Activated T-cell treated with anti-CD3 and anti-CD28 coated beads for 48 hours (primary cell): ENCODE measurements around the gene PDE8A.
A peak's percentile ranks its signal among the peaks of the same experiment; 100 is the strongest.

ENCODE experiments used
- DNase-seq: peaks from one replicate; pipeline ENCODE4 v3.0.0-alpha.2; 2020; ENCODE audit warnings: low read depth

Gene PDE8A, protein sequence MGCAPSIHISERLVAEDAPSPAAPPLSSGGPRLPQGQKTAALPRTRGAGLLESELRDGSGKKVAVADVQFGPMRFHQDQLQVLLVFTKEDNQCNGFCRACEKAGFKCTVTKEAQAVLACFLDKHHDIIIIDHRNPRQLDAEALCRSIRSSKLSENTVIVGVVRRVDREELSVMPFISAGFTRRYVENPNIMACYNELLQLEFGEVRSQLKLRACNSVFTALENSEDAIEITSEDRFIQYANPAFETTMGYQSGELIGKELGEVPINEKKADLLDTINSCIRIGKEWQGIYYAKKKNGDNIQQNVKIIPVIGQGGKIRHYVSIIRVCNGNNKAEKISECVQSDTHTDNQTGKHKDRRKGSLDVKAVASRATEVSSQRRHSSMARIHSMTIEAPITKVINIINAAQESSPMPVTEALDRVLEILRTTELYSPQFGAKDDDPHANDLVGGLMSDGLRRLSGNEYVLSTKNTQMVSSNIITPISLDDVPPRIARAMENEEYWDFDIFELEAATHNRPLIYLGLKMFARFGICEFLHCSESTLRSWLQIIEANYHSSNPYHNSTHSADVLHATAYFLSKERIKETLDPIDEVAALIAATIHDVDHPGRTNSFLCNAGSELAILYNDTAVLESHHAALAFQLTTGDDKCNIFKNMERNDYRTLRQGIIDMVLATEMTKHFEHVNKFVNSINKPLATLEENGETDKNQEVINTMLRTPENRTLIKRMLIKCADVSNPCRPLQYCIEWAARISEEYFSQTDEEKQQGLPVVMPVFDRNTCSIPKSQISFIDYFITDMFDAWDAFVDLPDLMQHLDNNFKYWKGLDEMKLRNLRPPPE

DNA sequence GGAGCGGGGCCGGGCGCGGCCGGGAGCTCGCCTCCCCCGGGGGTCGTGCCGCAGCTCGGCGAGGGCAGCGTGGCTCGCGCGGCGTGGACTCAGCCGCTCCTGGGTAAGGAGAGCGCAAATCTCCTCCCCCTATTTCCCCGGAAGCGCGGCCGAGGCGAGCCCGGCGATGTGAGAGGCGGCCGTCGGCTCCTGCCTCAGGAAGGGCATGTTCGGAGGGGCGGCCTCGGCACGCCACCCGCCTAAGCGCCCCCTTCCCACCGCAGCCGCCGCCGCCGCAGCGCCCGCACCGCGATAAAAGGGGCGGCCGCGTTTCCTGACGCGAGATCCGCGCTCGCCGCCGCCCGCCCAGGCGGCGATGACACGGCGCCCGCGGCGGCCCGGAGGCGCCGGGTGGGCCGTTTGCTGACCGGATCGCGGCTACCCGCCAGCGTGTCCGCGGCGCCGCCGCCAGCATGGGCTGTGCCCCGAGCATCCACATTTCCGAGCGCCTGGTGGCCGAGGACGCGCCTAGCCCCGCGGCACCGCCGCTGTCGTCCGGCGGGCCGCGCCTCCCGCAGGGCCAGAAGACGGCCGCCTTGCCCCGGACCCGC lies at the start of gene PDE8A:
Gene PDE8A, plus strand, starts transcription at position 146 of the 590 bp plus-strand sequence. Its CDS starts 307 bp downstream, at position 453.
- peak; percentile 56 for DNase-seq

DNA sequence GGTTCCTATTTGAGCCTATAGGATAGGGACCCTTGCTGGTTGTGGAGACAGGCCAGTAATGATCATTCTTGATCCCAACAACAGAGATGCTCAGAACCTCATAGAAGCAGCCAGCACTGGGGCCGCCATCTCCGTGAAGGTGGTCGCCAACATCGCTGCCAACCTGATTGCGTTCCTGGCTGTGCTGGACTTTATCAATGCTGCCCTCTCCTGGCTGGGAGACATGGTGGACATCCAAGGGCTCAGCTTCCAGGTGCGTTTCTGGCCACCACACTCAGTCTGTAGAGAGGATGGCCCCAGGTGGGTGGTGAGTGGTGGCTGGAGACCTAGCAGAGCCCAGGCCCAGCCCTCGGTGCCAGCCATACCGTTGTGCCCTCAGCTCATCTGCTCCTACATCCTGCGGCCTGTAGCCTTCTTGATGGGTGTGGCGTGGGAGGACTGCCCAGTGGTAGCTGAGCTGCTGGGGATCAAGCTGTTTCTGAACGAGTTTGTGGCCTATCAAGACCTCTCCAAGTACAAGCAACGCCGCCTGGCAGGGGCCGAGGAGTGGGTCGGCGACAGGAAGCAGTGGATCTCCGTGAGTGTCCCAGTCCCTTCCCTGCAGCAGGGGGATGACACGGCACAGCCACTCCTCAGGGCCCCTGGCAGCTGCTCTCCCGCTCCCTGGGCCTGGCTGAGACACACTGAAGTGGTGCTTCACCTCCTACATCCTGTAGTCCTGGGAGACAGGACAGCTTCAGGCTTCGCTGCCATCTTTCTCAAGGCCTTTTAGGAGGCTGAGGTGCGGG lies 46.5 kb upstream of the PDE8A start:
- DNase-seq, result no peak

DNA sequence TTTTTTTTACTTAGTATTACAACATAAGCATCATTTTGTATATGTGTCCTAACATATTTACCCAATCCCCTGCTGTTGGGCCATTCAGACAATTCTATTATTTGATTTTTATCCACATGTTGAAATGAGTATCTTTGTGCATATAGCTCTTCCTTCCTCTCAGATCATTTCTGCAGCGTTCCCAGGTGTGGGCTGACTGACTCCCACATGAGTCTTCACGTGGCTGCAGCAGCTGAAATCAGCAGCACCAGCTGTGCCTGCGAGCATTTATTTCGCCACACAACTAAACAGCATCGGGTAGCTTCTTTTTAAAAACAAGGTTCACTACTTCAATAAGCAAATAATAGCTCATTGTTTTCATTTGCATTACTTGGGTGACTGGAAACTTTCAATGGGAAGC lies 44.5 kb upstream of the PDE8A start:
- no peak for DNase-seq

DNA sequence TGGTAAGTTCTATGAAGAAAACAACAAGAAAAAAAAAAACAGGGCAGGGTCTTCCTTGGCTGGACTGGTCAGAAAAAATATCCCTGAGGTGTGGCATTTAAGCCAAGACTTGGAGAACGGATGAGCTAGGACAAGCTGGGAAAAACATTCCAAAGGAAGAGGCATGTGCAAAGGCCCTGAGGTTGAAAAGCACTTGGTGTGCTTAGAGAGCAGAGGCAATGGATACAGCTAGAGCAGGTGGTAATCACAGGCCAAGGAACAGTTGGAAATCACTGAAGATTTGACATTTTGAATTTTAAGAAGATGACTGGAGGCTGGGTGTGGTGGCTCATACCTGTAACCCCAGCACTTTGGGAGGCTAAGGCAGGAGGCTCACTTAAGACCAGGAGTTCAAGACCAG lies 42.9 kb upstream of the PDE8A start:
- no peak for DNase-seq

DNA sequence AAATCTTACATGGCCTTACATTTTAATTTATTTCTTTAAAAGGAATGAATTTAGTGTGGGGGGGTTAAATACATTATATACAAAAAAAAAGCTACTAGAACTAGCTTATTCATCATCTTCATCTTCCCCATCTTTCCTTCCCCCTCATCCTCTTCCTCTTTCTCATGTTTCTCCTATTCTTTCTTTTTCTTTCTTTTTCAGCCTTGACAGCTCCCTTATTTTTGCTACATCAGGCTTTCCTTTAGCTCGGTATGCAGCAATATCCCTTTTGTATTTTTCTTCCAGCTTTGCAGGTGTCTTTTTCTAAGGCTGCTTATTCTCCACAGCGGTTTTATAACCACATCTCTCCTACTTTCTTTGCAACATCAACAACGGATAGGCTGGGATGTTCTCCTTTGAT lies 41.3 kb upstream of the PDE8A start:
- no peak for DNase-seq

DNA sequence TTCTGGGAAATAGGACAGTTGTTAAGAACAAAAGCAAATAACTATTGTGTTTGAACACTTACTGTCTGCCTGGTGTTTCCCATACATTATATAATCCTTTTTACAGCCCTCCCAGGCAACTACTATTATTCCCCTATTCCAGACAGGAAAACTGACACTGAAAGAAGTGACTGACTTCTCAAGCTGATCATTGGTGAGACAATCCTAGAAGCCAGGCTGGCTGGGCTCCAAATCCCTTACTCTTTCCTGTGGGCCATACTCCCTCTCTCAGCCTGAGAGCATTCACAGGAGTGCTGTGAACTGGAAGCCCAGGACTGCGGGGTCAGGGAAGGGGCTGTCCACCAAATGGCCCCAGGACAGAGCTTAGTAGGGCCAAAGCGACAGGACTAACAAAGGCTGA lies 39.2 kb upstream of the PDE8A start:
- DNase-seq, result no peak

DNA sequence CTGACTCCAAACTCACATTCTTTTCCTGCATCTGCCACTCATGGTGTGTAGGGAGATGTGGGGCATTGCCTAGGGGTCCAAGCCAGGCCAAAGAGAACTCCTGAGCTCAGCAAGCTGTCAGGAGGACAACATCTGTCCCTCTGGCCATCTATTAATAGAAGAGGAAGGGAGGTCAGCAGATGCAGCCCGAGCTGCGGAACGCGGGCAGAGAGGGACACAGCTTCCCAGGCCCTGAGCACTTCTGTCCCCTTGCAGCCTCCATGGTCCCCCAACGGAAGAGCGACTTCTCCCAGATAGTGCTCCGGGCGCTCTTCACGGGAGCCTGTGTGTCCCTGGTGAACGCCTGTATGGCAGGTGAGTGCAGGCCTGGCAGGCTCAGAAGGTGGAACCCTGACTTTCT lies 37.3 kb upstream of the PDE8A start:
- no peak for DNase-seq

DNA sequence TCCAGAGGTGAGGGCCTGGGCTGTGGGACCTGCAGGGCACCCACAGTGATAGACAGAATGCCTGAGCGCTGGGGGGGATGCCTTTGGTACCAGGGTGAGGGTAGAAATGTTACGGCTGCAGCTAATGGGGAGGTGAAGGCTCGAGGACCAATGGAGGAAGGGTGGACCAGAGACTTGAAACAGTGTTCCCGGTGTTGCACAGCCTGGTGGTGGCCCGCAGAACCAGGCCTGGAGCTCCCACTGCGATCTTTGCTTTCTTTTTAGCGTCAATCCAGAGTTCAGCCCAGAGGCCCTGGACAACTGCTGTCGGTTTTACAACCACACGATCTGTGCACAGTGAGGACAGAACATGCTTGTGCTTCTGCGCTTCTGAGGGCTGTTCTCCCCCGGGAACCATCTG lies 36.8 kb upstream of the PDE8A start:
- no peak for DNase-seq

DNA sequence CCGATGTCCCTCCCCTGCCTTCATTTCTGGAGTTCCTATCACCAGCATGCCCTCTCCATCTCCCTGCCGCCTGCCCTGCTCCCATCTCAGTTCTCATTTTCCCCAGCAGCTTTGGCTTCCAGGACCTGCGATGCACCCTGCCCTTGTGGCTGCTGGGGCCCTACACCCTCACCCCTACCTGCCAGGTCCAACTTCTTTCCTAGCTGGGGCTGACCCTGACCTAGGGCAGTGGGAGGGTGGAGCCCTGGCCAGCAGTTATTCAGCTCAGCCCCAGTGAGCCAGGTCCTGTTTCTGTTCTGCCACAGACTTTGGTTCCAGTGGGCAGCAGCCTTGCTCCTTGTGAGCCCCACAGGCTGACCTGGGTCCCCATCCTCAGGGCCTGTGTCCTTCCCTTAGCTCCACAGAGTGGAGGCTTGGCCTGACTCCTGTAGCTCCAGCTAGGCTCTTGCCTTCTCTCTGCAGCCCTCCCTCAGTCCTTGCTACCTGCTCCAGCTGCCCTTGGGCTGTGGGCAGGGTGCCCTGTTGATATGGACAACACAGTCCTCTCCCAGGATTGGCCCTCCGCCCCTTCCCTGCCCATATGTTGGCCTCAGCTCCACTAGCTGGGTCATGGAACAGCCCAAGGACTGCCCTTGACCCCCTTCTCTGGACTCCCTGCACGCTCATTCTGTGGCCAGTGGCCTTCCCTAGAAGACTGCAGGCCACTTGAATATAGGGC lies 34.7 kb upstream of the PDE8A start:
- no peak for DNase-seq

DNA sequence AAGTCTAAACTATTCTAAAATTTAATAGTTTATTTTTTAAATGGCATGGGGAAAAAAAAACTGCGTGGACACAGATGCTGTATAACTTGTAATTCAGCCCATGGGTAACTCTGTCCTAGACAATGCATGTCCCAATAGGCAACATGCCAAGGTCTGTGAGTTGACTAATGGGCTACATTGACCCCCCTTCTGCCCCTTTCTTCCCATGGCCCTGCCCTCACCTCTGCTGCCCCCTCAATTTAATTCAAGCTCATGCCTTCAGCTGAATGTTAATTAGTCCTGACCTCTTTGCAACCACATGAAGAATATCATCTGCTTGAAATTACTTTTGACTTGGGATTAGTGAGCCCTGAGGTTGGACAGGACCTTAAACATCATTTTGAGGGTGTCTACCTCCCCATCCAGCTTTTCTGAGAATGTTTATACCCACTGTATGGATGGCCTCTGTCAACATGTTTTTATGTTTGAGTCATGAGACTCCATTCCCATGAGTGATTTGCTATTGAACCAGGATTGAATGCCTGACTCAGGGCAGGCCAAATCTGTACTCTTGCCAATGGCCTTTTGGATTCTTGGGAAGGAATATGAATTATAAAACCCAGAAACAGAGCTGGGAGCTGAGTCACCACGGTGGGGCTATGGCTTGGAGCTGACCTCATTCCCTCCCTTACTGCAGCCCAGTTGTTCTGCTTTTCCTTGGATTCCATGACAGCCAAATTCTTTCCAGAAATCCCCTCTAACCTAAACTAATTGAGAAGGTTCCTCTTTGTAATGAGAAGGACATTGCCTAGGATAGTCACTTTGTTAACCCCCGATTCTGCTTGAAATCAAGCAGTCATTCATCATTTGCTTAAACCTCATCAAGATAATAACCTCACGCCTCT lies 33.5 kb upstream of the PDE8A start:
- no peak for DNase-seq

DNA sequence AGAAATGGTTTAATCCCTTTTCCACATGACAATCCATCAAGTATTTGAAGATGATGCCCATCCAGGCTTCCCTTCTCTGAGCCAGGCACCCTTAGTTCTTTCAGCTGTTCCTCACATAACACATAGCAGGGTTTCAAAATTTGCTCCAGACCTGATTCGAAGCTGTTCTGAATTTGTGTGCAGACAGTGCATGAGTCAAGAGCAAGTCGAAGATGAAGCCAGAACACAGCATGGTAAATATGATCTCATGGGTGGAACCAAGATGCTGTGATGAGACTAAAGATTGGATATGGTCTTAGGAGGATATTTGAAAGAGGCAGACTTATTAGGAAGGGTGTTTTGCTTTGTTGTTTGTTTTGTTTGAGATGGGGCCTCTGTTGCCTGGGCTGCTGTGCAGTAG lies 32.6 kb upstream of the PDE8A start:
- no peak for DNase-seq

DNA sequence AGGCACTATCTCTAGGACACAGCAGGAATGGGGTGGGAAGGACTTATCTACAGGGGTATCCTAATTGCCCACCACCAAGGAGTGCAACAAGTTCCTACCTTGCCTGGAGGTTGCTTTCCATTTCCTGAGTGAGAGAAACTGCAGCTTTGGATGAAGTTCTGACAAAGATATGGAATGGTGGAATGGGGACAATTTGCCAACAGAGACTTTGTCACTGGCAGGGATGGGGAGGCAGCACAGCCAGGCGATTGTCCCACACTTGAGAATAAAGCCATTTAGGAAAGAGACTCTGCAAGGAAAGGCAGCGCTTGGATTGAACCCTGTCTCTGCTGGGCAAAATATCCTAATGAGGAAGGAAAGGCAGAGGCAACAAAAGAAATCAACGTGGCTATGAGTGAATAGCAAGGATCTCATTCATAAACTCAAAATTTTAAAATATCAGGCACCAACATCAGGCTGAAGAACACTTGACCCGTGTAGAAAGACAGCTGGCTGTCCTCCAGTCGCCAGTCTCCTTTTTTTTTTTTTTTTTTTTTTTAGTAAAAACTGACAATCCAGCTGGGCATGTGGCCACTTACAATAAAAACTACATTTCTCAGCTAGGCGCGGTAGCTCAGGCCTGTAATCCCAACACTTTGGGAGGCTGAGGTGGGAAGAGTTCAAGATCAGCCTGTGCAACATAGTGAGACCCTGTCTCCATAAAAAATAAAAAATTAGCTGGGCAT lies 31.6 kb upstream of the PDE8A start:
- DNase-seq, result no peak

DNA sequence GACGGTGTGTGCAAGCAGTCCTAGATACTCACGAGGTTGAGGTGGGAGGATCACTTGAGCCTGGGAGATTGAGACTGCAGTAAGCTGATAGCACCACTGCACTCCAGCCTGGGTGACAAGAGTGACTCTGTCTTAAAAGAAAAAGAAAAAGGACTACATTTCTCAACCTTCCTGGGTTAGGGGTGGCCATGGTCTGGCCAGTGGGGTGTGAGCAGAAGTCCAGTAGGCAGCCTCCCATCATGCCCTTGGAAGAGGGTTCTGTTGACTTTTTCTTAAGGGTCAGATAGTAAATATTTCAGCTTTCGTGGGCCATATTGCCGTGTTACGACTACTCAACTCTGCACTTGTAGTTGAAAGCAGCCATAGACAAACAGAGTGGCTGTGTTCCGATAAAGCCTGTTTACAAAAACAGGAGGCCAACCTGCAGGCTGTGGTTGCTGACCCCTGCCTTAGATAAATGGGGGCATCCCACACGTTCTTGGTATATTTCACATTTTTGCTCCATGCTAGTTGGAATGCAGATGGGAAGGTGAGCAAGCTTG lies 31.0 kb upstream of the PDE8A start:
- no peak for DNase-seq

DNA sequence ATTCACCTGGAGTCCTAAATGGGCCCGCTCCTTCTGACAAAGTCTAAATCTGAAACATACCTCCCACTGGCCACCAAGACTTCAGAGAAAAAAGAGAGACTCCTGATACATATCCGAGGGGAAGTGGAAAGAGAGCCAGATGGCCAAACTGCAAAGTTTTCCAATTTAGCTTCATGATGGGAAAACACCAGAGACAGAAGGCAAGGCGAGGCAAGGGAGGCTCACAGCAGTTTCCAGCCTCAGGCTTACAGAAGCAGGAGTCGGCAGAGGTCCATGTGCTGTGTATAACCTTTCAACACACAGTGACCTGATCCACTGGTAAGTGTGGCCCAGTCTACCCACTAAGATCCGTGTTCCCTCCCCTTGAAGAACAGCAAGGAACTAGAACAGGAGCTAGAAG lies 29.9 kb upstream of the PDE8A start:
- no peak for DNase-seq

DNA sequence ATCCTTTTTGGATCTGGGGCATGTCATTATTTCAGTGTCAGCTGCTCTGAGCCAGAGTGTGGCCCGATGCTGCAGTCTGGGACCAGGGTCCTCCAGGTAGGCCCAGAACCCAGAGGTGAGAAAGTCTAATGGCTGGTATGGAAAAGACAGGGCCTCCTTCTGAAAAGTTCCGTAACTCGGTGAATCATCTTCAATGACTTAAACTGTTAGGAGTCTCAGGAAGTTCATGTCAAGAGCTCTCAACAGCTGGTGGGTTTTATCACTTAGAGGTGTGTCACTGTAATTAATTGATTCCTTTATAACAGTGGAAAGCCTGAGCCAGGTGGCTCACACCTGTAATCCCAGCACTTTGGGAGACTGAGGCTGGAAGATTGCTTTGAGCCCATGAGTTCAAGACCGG lies 28.5 kb upstream of the PDE8A start:
- DNase-seq, result no peak

DNA sequence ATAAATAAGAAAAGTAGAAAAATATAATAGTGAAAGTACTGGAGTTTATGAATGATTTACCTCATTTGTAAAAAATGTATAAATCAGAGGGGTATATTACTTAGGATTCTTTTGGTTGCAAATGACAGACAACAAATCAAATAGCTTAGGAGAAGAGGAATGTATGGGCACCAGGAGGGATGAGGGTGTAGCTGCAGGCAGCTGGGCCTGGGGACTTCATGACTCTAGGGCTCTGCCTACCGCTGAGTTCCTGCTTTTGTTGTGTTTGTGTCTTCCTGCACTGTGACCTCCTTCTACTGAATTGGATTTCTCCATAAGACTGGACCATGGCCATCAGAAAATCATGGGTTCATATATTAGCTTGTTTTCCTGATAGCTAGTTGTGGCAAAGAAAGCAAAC lies 27.9 kb upstream of the PDE8A start:
- DNase-seq, result no peak

DNA sequence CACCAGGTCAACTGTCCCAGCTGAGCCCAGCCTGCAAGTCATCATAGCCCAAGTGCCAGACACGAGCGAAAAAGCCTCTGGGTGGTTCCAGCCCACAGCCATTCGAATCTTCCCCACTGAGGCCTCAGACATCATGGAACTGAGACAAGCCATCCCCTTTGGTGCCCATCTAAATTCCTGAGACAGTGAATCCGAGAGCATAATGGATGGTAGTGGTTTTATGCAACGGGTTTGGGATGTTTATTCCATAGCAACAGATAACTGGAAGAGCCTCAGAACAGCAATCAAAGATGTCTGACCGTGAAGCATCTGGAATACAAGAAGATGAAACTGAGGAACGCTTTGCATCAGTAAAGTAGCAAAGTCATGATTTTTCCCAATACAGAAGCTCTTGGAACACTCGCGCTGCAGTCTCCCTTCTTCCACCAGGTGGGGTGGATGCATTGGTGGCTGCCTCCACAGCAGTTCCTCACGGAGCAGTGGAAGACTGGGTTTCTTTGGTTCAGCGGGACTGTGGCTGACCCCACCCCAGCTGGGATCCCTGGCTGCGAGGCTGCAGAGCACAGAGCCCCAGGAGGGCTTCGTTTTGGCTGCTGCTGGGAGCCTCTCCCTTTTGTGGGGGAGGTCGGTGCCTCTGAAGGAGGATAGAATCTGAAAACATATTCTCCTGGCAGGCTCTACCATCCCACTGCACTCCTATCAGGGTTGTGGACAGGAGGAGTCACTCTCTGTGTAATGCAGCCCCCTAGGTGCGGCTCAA lies 26.4 kb upstream of the PDE8A start:
- peak; percentile 7 for DNase-seq

DNA sequence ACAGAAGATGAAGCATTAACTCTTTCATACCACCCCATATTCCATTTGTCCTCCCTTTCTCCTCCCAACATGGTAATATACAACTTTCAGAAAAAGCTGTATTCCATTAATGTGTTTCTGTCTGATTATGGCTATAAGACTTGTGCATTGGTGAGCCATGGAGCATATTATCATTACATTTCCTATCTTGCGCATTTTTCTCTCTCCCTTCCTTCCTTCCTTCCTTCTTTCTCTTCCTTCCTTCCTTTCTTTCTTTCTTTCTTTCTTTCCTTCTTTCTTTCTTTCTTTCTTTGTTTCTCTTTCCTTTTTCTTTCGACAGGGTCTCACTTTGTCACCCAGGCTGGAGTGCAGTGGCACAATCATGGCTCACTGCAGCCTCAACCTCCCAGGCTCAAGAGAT lies 25.5 kb upstream of the PDE8A start:
- DNase-seq, result no peak
